GM18498 (cell line): ENCODE data around the gene OSCP1.

Experiments used
- ATAC-seq: cut with Tn5 transposase; IDR thresholded peaks from one replicate; pipeline ENCODE4 v1.9.1; 2021; ENCODE audit warnings: mild to moderate bottlenecking, moderate library complexity; ENCODE audit not compliant: unreplicated experiment

Gene OSCP1

GRCh38 chr1:36411674-36412648 is 38.3 kb downstream of the OSCP1 start:
- no peak for ATAC-seq

DNA sequence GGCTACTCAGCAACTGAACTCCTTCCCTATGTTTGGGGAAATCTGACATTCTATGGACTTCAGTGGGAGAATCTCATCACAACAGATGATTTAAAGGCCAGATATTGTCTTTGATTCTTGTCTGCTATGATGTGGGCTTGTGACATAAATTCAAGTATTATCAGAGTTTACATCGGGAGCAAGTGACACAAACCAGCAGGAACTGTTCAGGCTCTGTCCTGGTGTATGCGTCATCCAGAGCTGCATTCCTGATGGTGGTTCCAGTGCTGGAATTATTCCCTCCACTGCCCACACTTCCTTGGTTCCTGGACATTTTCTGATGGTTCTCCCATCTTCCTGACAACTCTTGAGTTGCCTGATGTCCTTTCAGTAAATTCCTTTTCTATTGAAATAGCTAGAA is 41.8 kb downstream of the OSCP1 start:
- no peak for ATAC-seq

GRCh38 chr1:36406440-36406839 is 43.8 kb downstream of the OSCP1 start:
- ATAC-seq = no peak

DNA sequence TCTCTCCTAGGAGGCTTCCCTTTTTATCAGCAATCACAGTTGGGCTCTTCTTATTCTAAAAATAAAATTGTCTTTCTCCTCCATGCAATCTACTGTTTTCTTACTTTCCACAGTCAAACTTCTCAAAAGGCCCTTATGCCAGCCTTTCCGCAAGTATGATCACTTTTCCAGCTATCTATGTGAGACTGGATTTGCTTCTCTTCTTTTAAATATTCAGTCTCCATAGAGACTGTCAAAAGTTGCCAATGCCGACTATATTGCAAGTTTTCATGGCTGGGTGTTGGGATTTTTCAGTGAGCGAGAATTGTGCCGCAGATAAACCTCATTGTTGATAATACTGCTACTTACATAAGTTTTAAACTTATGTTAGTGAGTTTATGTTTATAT is 47.8 kb downstream of the OSCP1 start:
- no peak for ATAC-seq

- no peak for ATAC-seq
These were observed 48.4 kb downstream of the OSCP1 start for GRCh38 chr1:36401602-36402503.

- peak; percentile 36 for ATAC-seq
These were observed 49.2 kb downstream of the OSCP1 start for GRCh38 chr1:36400825-36401601.

DNA sequence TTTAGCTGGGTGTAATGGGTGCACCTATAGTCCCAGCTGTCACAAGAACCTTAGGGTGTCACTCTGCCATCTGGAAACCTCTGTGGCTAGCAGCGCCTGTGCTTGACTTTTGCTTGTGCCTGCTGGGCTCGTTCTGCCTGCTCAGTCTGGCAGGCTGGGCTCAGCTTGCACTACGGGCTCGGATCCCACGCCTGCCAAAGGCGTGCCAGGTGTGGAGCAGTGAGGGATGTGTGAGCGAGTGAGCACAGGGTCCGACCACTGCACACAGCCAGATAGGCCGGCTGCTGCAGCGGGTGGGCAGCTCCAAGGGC is 49.8 kb downstream of the OSCP1 start:
- ATAC-seq = no peak

DNA sequence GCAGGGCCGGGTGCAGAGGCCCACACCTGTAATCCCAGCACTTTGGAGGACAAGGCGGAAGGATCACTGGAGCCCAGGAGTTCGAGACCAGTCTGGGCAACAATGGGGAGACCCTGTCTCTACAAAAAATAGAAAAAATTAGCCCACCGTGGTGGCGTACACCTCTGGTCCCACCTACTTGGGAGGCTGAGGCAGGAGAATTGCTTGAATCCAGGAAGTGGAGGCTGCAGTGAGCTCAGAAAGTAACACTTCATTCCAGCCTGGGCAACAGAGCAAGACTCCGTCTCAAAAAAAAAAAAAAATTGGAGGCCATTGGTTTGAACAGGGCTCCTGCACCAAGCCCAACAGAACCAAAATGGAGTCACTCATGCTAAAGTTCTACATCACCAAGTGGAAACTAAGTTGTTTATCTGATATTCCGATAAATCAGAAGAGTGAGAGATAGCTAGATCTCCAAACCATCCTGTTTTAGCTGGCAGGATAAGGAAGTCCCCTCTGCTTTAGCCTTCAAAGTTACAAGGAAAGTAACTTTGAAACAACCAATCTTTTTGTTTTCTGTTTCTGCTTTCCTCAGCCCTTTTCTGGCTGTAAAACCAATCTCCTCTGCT is 51.8 kb downstream of the OSCP1 start:
- ATAC-seq = no peak

GRCh38 chr1:36397378-36398230 is 52.6 kb downstream of the OSCP1 start, which contains the start of gene LSM10:
TSS of gene LSM10 (minus strand) at chr1:36397908. CDS start at chr1:36394129, 3,779 bp downstream.
- ATAC-seq = peak; percentile 83

DNA sequence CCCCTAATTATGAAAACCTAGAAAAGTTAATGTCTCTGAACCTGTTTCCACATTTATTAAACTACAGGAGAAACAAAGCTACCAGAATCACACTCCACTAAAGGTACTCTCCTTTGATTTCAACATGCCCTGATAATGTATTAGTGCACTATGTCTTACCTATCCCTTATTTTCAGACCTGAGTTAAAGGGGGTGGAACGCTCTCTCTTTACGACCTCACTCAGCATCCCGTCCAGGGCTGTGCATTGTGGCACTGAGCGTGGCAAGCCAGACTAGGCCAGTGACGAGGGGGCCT is 53.2 kb downstream of the OSCP1 start:
- peak; percentile 34 for ATAC-seq

DNA sequence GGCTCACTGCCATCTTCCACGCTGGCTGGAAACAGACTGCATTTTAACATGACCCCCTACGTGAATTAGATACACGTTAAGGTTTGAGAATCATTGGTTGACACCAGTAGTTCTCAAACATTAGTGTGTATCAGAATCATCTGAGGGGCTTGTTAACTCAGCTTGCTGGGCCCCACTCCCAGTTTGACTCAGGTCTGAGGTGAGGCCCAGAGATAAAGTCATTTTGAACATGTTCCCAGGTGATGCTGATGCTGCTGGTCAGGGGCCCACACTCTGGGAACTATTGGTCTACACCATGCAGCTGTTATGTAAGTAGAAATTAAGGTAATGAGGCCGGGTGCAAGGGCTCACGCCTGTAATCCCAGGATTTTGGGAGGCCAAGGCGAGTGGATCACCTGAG is 53.9 kb downstream of the OSCP1 start:
- no peak for ATAC-seq

GRCh38 chr1:36393686-36394085 is 56.6 kb downstream of the OSCP1 start:
- ATAC-seq = no peak

- no peak for ATAC-seq
These were observed 57.4 kb downstream of the OSCP1 start for GRCh38 chr1:36392836-36393235.

GRCh38 chr1:36391271-36391670 is 59.0 kb downstream of the OSCP1 start:
- ATAC-seq = no peak

DNA sequence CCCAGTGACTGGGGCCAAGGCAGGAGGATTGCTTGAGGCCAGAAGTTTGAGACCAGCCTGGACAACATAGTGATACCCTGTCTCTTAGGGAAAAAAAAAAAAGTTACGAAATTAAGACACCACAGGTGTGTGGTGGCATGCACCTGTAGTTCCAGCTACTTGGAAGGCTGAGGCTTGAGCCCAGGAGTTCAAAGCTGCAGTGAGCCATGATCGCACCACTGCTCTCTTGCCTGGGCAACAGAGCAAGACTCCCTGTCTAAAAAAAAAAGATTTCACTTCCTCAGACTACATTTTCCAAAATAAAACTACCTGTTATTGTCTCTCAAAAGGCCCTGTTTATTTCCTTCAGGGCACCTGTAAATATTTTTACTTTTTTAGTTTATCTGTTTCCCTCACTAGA is 59.8 kb downstream of the OSCP1 start:
- no peak for ATAC-seq

GRCh38 chr1:36389999-36390398 is 60.3 kb downstream of the OSCP1 start:
- no peak for ATAC-seq

DNA sequence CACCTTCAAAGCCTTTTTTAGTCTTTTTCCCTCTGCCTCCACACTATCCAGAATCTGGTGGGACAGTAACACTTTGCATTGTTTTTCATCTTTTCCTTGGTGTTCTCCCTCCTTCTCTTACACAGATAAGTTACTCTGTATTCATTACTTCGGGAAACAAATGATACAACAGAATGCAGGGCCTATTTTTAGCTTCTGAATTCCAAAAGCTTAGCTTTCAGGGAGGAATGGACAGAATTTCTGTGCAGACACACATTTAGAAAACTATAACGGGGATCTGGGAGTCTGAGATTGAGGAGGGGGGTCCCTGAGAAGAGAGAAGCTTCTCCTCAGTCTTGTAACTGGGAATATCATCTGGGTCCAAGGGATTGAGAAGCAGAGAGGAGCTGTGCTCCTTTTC is 61.0 kb downstream of the OSCP1 start:
- ATAC-seq = no peak

DNA sequence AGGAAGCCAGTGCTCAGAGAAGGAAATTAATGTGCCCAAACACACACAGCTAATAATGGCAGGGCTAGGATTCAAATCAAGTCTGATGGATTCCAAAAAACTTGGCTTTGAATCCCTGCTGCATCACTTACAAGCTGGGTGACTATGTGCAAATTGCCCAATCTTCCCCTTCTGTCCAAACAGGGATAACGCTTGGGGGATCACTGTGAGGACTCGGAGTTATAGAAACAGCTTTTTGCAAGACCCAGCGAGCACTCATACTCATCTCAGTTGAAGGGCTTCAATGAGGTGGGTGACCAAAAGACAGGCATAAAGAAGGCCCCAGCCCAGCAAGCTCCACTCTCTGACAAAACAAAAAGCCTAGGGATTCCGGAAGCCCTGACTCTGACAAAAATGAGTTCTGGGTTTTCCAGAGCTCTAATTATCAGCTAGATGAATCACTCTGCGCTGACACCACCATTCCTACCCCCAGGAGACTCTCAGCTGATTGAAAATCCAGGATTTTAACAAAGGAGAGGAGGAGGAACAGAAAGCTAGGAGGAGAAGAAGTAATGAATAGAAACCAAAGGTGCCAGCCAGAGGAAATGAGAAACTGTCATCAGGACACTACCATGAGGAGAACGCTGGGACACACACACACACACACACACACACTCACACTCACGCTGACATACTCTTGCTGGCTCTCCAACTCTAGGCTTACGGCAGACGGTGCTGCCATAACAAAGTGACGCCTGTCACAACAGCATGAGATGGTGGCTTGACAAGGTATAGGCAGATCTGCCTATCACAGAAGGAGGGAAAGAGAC is 62.9 kb downstream of the OSCP1 start:
- ATAC-seq = no peak
